Measurements from ENCODE around the gene RALB.
"Not testable (repeated sequence)": the region's sequence is repeated elsewhere in the genome, so short reads cannot be mapped to it uniquely, and the experiment has no call there.

Gene RALB

DNA sequence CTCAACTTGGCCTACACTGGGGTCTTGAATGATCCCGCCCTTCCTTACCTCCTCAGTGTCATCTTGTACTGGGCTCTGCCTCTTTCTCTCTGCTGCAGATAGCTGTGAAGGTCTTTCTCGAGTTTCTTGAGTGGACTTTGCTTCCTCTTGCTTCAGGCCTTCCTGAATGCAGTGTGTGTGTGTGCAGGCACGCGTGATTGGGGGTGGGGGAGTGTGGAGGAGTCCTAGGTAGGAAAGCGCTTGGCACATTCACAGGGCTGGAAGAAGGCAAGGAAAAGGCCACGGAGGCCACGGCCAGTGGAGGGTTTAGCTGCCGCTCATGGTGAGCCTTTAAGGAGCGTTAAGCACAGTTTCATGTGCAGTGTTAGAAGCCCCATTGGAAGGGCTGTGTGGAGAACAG lies 5.5 kb downstream of the RALB start:
- Histone ChIP-seq H3K27ac (ENCODE audit: low read length) (no peak overlapping the region), H3K9me3 (ENCODE audit: control insufficient read depth in 1 of 2, low read length in 2 of 2) (no peaks in the 10 kb centered on the region), H3K27me3 (ENCODE audit: low read depth, low read length) (no peaks in the 10 kb centered on the region), H3K4me1 (ENCODE audit: control insufficient read depth in 1 of 2, insufficient read depth in 2 of 2, low read length in 2 of 2) (peaks cover 9 to 25% of the 10 kb centered on the region in 2 donors), H3K36me3 (ENCODE audit: control insufficient read depth in 1 of 2, insufficient read depth in 2 of 2, low read length in 2 of 2) (no peaks in the 10 kb centered on the region), H3K4me3 (ENCODE audit: low read depth in 1 of 2, low read length in 2 of 2) (no peak overlapping the region)

DNA sequence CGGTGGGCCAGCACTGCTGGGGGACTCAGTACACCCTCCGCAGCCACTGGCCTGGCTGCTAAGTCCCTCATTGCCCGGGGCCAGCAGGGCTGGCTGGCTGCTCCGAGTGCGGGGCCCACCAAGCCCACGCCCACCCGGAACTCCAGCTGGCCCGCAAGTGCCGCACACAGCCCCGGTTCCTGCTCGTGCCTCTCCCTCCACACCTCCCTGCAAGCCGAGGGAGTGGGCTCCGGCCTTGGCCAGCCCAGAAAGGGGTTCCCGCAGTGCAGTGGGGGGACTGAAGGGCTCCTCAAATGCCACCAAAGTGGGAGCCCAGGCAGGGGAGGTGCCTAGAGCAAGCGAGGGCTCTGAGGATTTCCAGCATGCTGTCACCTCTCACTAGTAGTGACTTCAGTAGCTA lies 7.3 kb downstream of the RALB start:
- not testable (repeated sequence) for H3K27me3 ChIP-seq (ENCODE audit: low read depth, low read length); H3K9me3 ChIP-seq (ENCODE audit: control insufficient read depth in 1 of 2, low read length in 2 of 2); H3K27ac ChIP-seq (ENCODE audit: low read length); H3K36me3 ChIP-seq (ENCODE audit: control insufficient read depth in 1 of 2, insufficient read depth in 2 of 2, low read length in 2 of 2); H3K4me3 ChIP-seq (ENCODE audit: low read depth in 1 of 2, low read length in 2 of 2)
- H3K4me1 ChIP-seq (ENCODE audit: control insufficient read depth in 1 of 2, insufficient read depth in 2 of 2, low read length in 2 of 2): peaks cover 5 to 11% of the 10 kb centered on the region in 2 donors

DNA sequence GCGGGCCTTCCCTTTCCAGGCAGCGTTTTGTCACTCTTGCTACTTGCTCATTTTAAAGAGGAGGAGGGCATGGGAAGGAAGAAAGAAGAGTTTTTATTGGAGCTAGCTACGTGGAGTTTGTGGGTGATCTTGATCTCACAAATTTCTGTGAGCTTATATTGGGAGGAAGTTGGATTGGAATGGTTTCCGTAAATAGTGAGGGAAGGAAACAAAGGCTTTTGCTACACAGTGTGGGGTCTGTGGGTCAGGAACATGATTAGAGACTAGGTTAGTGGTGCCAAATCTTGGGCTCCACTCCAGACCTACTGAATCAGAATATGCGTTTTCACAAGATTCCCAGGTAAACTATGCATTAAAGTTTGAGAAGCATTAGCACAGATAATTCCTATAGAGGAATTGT lies 8.1 kb downstream of the RALB start:
- Histone ChIP-seq H3K9me3 (ENCODE audit: control insufficient read depth in 1 of 2, low read length in 2 of 2) (no peaks in the 10 kb centered on the region), H3K36me3 (ENCODE audit: control insufficient read depth in 1 of 2, insufficient read depth in 2 of 2, low read length in 2 of 2) (no peaks in the 10 kb centered on the region), H3K4me3 (ENCODE audit: low read depth in 1 of 2, low read length in 2 of 2) (no peak overlapping the region), H3K27ac (ENCODE audit: low read length) (no peak overlapping the region), H3K27me3 (ENCODE audit: low read depth, low read length) (no peaks in the 10 kb centered on the region), H3K4me1 (ENCODE audit: control insufficient read depth in 1 of 2, insufficient read depth in 2 of 2, low read length in 2 of 2) (peaks cover 3 to 5% of the 10 kb centered on the region in 2 donors)

DNA sequence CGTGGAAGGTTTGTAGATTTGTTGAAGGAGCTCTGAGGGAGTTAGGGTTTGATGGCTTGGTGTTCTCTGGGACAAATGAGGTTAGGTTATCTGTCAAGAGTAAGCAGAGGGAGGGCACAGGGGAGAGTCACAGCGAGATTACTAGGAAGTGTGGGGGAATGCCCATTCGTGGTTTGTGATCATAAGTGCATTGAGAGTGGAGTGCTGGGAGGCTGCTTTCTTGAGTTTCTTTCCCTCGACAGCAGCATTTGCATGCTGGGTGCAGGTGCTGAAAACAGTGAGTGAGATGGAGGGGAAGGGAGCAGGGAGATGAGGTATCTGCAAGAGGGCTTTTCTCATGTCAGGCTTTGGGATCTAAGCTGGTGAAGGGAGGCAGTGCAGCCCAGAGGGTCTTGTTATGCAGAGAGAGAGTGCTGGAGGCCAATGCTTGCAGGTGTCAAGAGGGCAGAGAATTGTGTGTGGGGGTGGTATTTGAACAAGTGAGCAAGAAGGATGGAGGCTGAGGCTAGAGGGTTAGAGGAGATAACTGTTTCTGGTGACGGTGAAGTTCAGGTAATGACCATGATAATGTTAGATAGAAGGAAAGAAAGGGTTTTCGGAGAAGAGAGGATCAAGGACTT lies 8.8 kb downstream of the RALB start:
- H3K27me3 ChIP-seq (ENCODE audit: low read depth, low read length): no peaks in the 10 kb centered on the region
- H3K4me3 ChIP-seq (ENCODE audit: low read depth in 1 of 2, low read length in 2 of 2): no peak overlapping the region
- no peak overlapping the region for H3K27ac ChIP-seq (ENCODE audit: low read length)
- no peaks in the 10 kb centered on the region for H3K9me3 ChIP-seq (ENCODE audit: control insufficient read depth in 1 of 2, low read length in 2 of 2)
- H3K36me3 ChIP-seq (ENCODE audit: control insufficient read depth in 1 of 2, insufficient read depth in 2 of 2, low read length in 2 of 2): no peaks in the 10 kb centered on the region
- H3K4me1 ChIP-seq (ENCODE audit: control insufficient read depth in 1 of 2, insufficient read depth in 2 of 2, low read length in 2 of 2): peaks cover 3 to 5% of the 10 kb centered on the region in 2 donors

DNA sequence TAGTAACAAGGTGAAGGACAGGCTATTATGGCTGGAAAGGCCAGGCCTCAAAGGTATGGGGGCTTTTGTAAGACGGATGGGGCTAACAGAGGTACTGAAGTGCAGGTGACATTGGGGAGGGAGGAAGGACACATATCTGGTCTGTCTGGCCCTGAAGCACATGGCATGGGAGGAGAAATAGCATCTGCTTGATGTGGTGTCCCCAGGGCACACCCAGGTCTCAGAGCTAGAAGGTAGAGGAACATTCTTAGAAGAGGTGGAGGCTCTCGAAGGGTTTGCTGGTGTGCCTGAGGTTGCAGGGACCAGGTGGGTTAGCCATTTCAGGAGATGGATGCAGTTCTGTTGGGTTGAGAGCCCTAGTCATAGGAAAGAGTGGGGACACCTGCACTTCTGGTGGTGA lies 9.5 kb downstream of the RALB start:
- no peaks in the 10 kb centered on the region for H3K9me3 ChIP-seq (ENCODE audit: control insufficient read depth in 1 of 2, low read length in 2 of 2)
- H3K4me3 ChIP-seq (ENCODE audit: low read depth in 1 of 2, low read length in 2 of 2): no peak overlapping the region
- H3K27ac ChIP-seq (ENCODE audit: low read length): no peak overlapping the region
- H3K36me3 ChIP-seq (ENCODE audit: control insufficient read depth in 1 of 2, insufficient read depth in 2 of 2, low read length in 2 of 2): no peaks in the 10 kb centered on the region
- H3K4me1 ChIP-seq (ENCODE audit: control insufficient read depth in 1 of 2, insufficient read depth in 2 of 2, low read length in 2 of 2): peaks cover 2 to 5% of the 10 kb centered on the region in 2 donors
- no peaks in the 10 kb centered on the region for H3K27me3 ChIP-seq (ENCODE audit: low read depth, low read length)

DNA sequence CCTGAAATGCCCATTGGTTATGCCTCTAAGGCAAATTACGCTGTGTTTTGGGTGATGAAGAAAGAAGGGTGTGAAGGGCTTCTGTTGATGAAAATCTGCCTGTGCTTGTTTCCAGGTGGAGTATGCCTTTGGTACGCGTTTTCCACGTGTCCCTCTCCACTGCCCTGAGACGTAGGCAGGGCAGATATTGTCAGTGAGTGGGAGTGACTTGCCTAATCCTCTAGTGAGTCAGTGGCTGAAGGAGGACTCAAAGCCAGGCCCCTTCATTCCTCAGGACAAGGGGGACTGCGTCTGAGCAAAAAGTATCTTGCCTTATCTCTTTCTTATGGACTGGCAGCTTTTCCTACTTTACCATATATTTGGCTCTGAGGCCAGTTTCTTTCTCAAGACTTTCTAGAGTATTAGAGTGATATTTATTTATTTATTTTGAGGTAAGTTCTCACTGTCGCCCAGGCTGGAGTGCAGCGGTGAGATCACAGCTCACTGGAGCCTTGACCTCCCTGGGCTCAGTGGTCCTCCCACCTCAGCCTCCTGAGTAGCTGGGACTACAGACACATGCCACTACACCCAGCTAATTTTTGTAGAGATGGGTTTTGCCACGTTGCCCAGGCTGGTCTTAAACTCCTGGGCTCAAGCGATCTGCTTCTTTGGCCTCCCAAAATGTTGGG lies 10.2 kb downstream of the RALB start:
- Histone ChIP-seq H3K9me3 (ENCODE audit: control insufficient read depth in 1 of 2, low read length in 2 of 2) (no peaks in the 10 kb centered on the region), H3K4me3 (ENCODE audit: low read depth in 1 of 2, low read length in 2 of 2) (no peak overlapping the region), H3K27ac (ENCODE audit: low read length) (no peak overlapping the region), H3K4me1 (ENCODE audit: control insufficient read depth in 1 of 2, insufficient read depth in 2 of 2, low read length in 2 of 2) (peaks cover 0 to under 1% of the 10 kb centered on the region in 2 donors), H3K36me3 (ENCODE audit: control insufficient read depth in 1 of 2, insufficient read depth in 2 of 2, low read length in 2 of 2) (no peaks in the 10 kb centered on the region), H3K27me3 (ENCODE audit: low read depth, low read length) (no peaks in the 10 kb centered on the region)

DNA sequence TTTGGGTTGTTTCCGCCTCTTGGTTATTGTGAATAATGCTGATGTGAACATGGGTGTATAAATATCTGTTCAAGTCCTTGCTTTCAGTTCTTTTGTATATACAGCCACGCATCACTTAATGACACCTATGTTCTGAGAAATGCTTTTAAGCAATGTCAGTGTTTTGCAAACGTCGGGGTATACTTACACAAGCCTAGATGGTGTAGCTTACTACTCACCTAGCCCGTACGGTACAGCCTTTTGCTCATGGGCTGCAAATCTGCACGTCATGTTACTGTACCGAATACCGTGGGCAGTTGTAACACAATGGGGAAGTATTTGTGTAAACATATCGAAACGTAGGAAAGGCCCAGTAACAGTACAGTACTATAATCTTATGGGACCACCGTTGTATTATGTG lies 12.4 kb downstream of the RALB start:
- Histone ChIP-seq H3K4me1 (ENCODE audit: control insufficient read depth in 1 of 2, insufficient read depth in 2 of 2, low read length in 2 of 2) (no peaks in the 10 kb centered on the region), H3K27me3 (ENCODE audit: low read depth, low read length) (no peaks in the 10 kb centered on the region), H3K4me3 (ENCODE audit: low read depth in 1 of 2, low read length in 2 of 2) (no peak overlapping the region), H3K27ac (ENCODE audit: low read length) (no peak overlapping the region), H3K36me3 (ENCODE audit: control insufficient read depth in 1 of 2, insufficient read depth in 2 of 2, low read length in 2 of 2) (no peaks in the 10 kb centered on the region), H3K9me3 (ENCODE audit: control insufficient read depth in 1 of 2, low read length in 2 of 2) (no peaks in the 10 kb centered on the region)

DNA sequence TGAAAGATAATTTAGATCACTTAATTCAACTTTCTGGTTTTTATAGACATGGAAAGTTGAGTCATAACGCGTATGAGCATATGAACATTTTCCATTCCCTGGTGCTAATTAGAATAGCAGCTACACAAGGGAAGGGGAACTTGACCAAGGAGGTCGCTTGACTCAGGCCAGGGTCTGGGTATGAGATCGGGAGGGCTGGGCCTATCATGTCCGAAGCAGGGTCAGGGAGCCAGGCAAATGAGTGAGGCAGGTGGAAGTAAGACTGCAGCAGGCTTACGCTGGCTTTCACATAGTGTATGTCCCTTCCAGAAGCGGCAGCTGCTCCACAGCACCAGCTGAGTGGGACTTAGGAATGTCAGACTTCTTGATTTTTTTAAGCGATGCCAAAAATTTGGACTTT lies 14.7 kb downstream of the RALB start:
- Histone ChIP-seq H3K4me3 (ENCODE audit: low read depth in 1 of 2, low read length in 2 of 2) (no peak overlapping the region), H3K27me3 (ENCODE audit: low read depth, low read length) (no peaks in the 10 kb centered on the region), H3K27ac (ENCODE audit: low read length) (no peak overlapping the region), H3K4me1 (ENCODE audit: control insufficient read depth in 1 of 2, insufficient read depth in 2 of 2, low read length in 2 of 2) (no peaks in the 10 kb centered on the region), H3K36me3 (ENCODE audit: control insufficient read depth in 1 of 2, insufficient read depth in 2 of 2, low read length in 2 of 2) (no peaks in the 10 kb centered on the region), H3K9me3 (ENCODE audit: control insufficient read depth in 1 of 2, low read length in 2 of 2) (no peaks in the 10 kb centered on the region)

DNA sequence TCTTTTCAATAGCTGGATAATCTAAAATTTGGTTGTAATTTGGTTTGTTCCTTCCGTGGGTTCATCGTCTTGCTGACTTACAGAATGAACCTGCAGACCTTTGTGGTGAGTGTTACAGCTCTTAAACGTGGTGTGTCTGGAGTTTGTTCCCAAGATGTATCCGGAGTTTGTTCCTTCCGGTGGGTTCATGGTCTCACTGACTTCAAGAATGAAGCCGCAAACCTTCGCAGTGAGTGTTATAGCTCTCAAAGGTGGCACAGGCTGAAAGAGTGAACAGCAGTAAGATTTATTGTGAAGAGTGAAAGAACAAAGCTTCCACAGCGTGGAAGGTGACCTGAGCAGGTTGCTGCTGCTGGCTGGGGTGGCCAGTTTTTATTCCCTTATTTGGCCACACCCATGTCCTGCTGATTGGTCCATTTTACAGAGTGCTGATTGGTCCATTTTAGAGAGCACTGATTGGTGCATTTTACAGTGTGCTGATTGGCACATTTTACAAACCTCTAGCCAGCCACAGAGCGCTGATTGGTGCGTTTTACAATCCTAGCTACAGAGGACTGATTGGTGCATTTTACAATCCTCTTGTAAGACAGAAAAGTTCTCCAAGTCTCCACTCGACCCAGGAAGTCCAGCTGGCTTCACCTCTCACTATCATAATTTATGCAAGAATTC lies 16.6 kb downstream of the RALB start:
- H3K9me3 ChIP-seq (ENCODE audit: control insufficient read depth in 1 of 2, low read length in 2 of 2): no peaks in the 10 kb centered on the region
- no peak overlapping the region for H3K4me3 ChIP-seq (ENCODE audit: low read depth in 1 of 2, low read length in 2 of 2)
- no peaks in the 10 kb centered on the region for H3K4me1 ChIP-seq (ENCODE audit: control insufficient read depth in 1 of 2, insufficient read depth in 2 of 2, low read length in 2 of 2)
- H3K27ac ChIP-seq (ENCODE audit: low read length): no peak overlapping the region
- no peaks in the 10 kb centered on the region for H3K27me3 ChIP-seq (ENCODE audit: low read depth, low read length)
- no peaks in the 10 kb centered on the region for H3K36me3 ChIP-seq (ENCODE audit: control insufficient read depth in 1 of 2, insufficient read depth in 2 of 2, low read length in 2 of 2)

DNA sequence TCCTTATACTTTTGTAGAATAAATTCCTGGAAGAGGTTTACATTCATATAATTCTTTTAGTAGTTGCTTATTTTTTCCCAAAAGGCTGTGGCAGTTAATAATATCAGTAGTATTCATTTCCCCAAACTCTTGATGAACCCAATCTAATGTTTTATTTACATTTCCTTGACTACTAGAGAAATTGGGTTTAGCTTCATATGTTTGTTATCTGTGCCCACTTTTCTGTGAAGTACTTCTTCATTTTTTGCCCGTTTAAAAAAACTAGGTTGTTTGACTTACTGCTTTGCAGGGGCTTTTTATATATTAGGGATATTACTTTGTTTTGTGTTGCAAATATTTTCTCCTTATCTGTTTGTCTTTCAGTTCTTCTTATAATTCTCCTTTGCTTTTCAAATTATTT lies 17.2 kb downstream of the RALB start:
- no peaks in the 10 kb centered on the region for H3K4me1 ChIP-seq (ENCODE audit: control insufficient read depth in 1 of 2, insufficient read depth in 2 of 2, low read length in 2 of 2)

DNA sequence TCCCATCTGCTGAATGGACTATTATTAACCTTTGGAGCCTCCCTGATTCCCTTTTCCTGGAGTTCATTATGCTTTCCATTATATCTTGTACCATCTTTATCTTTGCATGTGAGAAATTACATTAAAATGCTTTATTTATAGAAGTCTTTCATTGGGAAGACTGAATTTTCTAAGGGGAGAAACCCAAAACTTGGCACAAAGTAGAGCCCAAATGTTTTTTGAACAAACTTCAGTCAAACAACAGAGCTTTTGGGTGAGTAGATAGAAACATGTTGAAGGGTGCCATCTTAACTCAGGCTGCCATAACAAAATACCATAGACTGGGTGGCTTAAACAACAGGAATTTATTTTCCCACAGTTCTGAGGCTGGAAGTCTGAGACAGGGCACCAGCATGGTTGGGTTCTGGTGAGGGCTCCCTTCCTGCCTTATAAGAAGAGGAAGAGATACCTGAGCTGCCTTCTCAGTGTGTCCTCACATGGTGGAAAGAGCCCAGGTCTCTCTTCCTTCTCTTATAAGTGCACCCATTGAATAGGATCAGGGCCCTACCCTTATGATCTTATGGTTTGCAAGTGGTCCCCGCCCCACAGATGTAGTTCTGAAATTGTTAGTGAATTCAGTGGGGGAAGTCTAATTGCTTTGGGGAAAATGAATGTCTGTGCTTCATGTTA lies 19.2 kb downstream of the RALB start:
- no peak overlapping the region for H3K27ac ChIP-seq (ENCODE audit: low read length)
- H3K4me1 ChIP-seq (ENCODE audit: control insufficient read depth in 1 of 2, insufficient read depth in 2 of 2, low read length in 2 of 2): no peaks in the 10 kb centered on the region
- H3K27me3 ChIP-seq (ENCODE audit: low read depth, low read length): no peaks in the 10 kb centered on the region

More for the DNA sequence above, 17.2 kb downstream of the RALB start:
- H3K27me3 ChIP-seq (ENCODE audit: low read depth, low read length): no peaks in the 10 kb centered on the region
- H3K4me3 ChIP-seq (ENCODE audit: low read depth in 1 of 2, low read length in 2 of 2): no peak overlapping the region
- H3K9me3 ChIP-seq (ENCODE audit: control insufficient read depth in 1 of 2, low read length in 2 of 2): no peaks in the 10 kb centered on the region
- H3K27ac ChIP-seq (ENCODE audit: low read length): no peak overlapping the region
- H3K36me3 ChIP-seq (ENCODE audit: control insufficient read depth in 1 of 2, insufficient read depth in 2 of 2, low read length in 2 of 2): no peaks in the 10 kb centered on the region

More for the DNA sequence above, 19.2 kb downstream of the RALB start:
- no peaks in the 10 kb centered on the region for H3K9me3 ChIP-seq (ENCODE audit: control insufficient read depth in 1 of 2, low read length in 2 of 2)
- H3K4me3 ChIP-seq (ENCODE audit: low read depth in 1 of 2, low read length in 2 of 2): no peak overlapping the region
- no peaks in the 10 kb centered on the region for H3K36me3 ChIP-seq (ENCODE audit: control insufficient read depth in 1 of 2, insufficient read depth in 2 of 2, low read length in 2 of 2)
